Endothelial cell (in vitro differentiated cells): ENCODE data around the gene SELENOO. TPM values are rescaled to one million over a fixed set of nuclear protein-coding genes. Genes with fewer than 3 reads are reported as not detected.

Experiments
- DNase-seq: peaks from one replicate; pipeline ENCODE4 v3.0.0; 2021; ENCODE audit warnings: low spot score
- H3K27ac Mint-ChIP-seq: one replicate; pipeline ENCODE4 v1.8.0; 2021; ENCODE audit warnings: mixed read lengths, inconsistent platforms; ENCODE audit not compliant: unreplicated experiment
- H3K27me3 Mint-ChIP-seq: one replicate; pipeline ENCODE4 v1.8.0; 2021; ENCODE audit warnings: mild to moderate bottlenecking, moderate library complexity, mixed read lengths, inconsistent platforms; ENCODE audit not compliant: unreplicated experiment
- H3K36me3 Mint-ChIP-seq: one replicate; pipeline ENCODE4 v1.8.0; 2021; ENCODE audit warnings: mild to moderate bottlenecking, low read depth, mixed read lengths, inconsistent platforms; ENCODE audit not compliant: unreplicated experiment
- H3K4me1 Mint-ChIP-seq: one replicate; pipeline ENCODE4 v1.8.0; 2021; ENCODE audit warnings: mild to moderate bottlenecking, mixed read lengths, inconsistent platforms; ENCODE audit not compliant: unreplicated experiment
- H3K4me3 Mint-ChIP-seq: one replicate; pipeline ENCODE4 v1.8.0; 2021; ENCODE audit warnings: mild to moderate bottlenecking, mixed read lengths, inconsistent platforms; ENCODE audit not compliant: unreplicated experiment
- H3K9me3 Mint-ChIP-seq: one replicate; pipeline ENCODE4 v1.8.0; 2021; ENCODE audit warnings: mixed read lengths, inconsistent platforms; ENCODE audit not compliant: unreplicated experiment
- CTCF ChIP-seq: fragments of 200-600 bp; sonication (generic); IDR thresholded peaks from one replicate; pipeline ENCODE4 v1.5.0; 2021; ENCODE audit warnings: antibody characterized with exemption; ENCODE audit not compliant: unreplicated experiment
- total RNA-seq: library from RNA; stranded (reverse); fragmentation: NEBNext Ultra II Directional; extraction: Animal tissue kit (Norgen Biotek cat#: 25700); gene quantifications from one replicate; pipeline ENCODE4 v1.2.1, GENCODE V29; 2021; ENCODE audit not compliant: unreplicated experiment

Gene SELENOO
- total RNA-seq, 1 donor from 2014 or later: 18.7 TPM

- Mint-ChIP-seq H3K27me3 (peaks cover 13% of the 10 kb centered on the region), H3K4me1 (no peaks in the 10 kb centered on the region), H3K36me3 (peaks cover 33% of the 10 kb centered on the region), H3K27ac (peak overlapping the region; percentile 30), H3K9me3 (no peaks in the 10 kb centered on the region), H3K4me3 (no peak overlapping the region)
- DNase-seq: no peak
- no peak for TF ChIP-seq CTCF
Measured at GRCh38 chr22:50232481-50233151, 31.8 kb downstream of the SELENOO start.

GRCh38 chr22:50233223-50233622 is 32.4 kb downstream of the SELENOO start:
- Mint-ChIP-seq H3K9me3 (no peaks in the 10 kb centered on the region), H3K36me3 (peaks cover 33% of the 10 kb centered on the region), H3K4me1 (no peaks in the 10 kb centered on the region), H3K27ac (no peak overlapping the region), H3K4me3 (no peak overlapping the region), H3K27me3 (peaks cover 13% of the 10 kb centered on the region)
- no peak for DNase-seq
- no peak for TF ChIP-seq CTCF

- peaks cover 8% of the 10 kb centered on the region for H3K27me3 Mint-ChIP-seq
- H3K9me3 Mint-ChIP-seq: no peaks in the 10 kb centered on the region
- H3K36me3 Mint-ChIP-seq: peaks cover 26% of the 10 kb centered on the region
- TF ChIP-seq CTCF: peak; percentile 79
- H3K27ac Mint-ChIP-seq: no peak overlapping the region
- H3K4me1 Mint-ChIP-seq: peaks cover 5% of the 10 kb centered on the region
- no peak overlapping the region for H3K4me3 Mint-ChIP-seq
- DNase-seq: no peak
Measured at GRCh38 chr22:50236731-50237409, 36.1 kb downstream of the SELENOO start.

- Mint-ChIP-seq H3K4me1 (peaks cover 14% of the 10 kb centered on the region), H3K27ac (no peak overlapping the region), H3K4me3 (no peak overlapping the region), H3K9me3 (no peaks in the 10 kb centered on the region), H3K27me3 (peaks cover 9% of the 10 kb centered on the region), H3K36me3 (peaks cover 17% of the 10 kb centered on the region)
- TF ChIP-seq CTCF: no peak
- no peak for DNase-seq
Measured at GRCh38 chr22:50238755-50239154, 37.9 kb downstream of the SELENOO start.

- Mint-ChIP-seq H3K27ac (no peak overlapping the region), H3K4me3 (peak overlapping the region; percentile 68), H3K36me3 (no peaks in the 10 kb centered on the region), H3K27me3 (peaks cover 9% of the 10 kb centered on the region), H3K4me1 (peaks cover 22% of the 10 kb centered on the region), H3K9me3 (no peaks in the 10 kb centered on the region)
- no peak for DNase-seq
- no peak for TF ChIP-seq CTCF
Measured at GRCh38 chr22:50242406-50242949, 41.7 kb downstream of the SELENOO start.
